GM06990 (cell line): ENCODE measurements around the gene VCL.

Source experiments
- DNase-seq: peaks from one replicate; pipeline ENCODE4 v3.0.0-alpha.2; 2011; ENCODE audit not compliant: insufficient read length; ENCODE audit errors: extremely low read depth
- H3K27me3 ChIP-seq: replicated peaks from 2 replicates; pipeline ENCODE4 v1.6.0; 2011; ENCODE audit warnings: low read length; ENCODE audit not compliant: control insufficient read depth, insufficient read depth
- H3K36me3 ChIP-seq: 2 replicates; pipeline ENCODE4 v1.5.1; 2011; ENCODE audit warnings: low read length; ENCODE audit not compliant: control insufficient read depth, insufficient read depth
- H3K4me3 ChIP-seq: replicated peaks from 2 replicates; pipeline ENCODE4 v1.5.1; 2011; ENCODE audit warnings: low read depth, mild to moderate bottlenecking, control low read depth, low read length
- CTCF ChIP-seq: IDR thresholded peaks from 2 replicates; pipeline ENCODE4 v1.5.1; 2011; ENCODE audit warnings: low read length, control low read depth, mild to moderate bottlenecking, inconsistent platforms; ENCODE audit not compliant: insufficient read depth, poor library complexity, severe bottlenecking

Gene VCL

GRCh38 chr10:74018241-74018640 is 20.3 kb downstream of the VCL start:
- H3K27me3 ChIP-seq, result no peaks in the 10 kb centered on the region
- DNase-seq, result no peak

GRCh38 chr10:74021248-74022055 is 23.5 kb downstream of the VCL start:
- Histone ChIP-seq H3K36me3 (no peaks in the 10 kb centered on the region), H3K4me3 (no peak overlapping the region), H3K27me3 (no peaks in the 10 kb centered on the region)
- TF ChIP-seq CTCF, result no peak
- DNase-seq, result no peak

More at GRCh38 chr10:74018241-74018640, 20.3 kb downstream of the VCL start:
- H3K4me3 ChIP-seq, result no peak overlapping the region
- H3K36me3 ChIP-seq, result no peaks in the 10 kb centered on the region
- no peak for TF ChIP-seq CTCF

GRCh38 chr10:74022926-74023629 is 25.2 kb downstream of the VCL start:
- Histone ChIP-seq H3K27me3 (no peaks in the 10 kb centered on the region), H3K4me3 (no peak overlapping the region), H3K36me3 (no peaks in the 10 kb centered on the region)
- no peak for TF ChIP-seq CTCF
- DNase-seq, result no peak

- no peak for TF ChIP-seq CTCF
- Histone ChIP-seq H3K27me3 (no peaks in the 10 kb centered on the region), H3K4me3 (no peak overlapping the region), H3K36me3 (no peaks in the 10 kb centered on the region)
- DNase-seq, result no peak
Observed at GRCh38 chr10:74024600-74024999, 26.7 kb downstream of the VCL start.

- Histone ChIP-seq H3K36me3 (no peaks in the 10 kb centered on the region), H3K27me3 (no peaks in the 10 kb centered on the region), H3K4me3 (no peak overlapping the region)
- TF ChIP-seq CTCF, result no peak
- no peak for DNase-seq
Observed at GRCh38 chr10:74025380-74025978, 27.6 kb downstream of the VCL start.
